Adipocyte (in vitro differentiated cells): ENCODE measurements around the gene DMRTB1.

Source experiments
- DNase-seq: peaks from one replicate; pipeline ENCODE4 v3.0.0-alpha.2; 2015; ENCODE audit warnings: low read depth
- H3K27me3 ChIP-seq: replicated peaks from 2 replicates; pipeline ENCODE4 v1.7.0; 2013; ENCODE audit warnings: mild to moderate bottlenecking, low read length, moderate library complexity; ENCODE audit not compliant: control insufficient read depth, insufficient read depth
- H3K36me3 ChIP-seq: 2 replicates; pipeline ENCODE4 v1.7.0; 2013; ENCODE audit warnings: low read length, mild to moderate bottlenecking, moderate library complexity; ENCODE audit not compliant: control insufficient read depth, insufficient read depth, severe bottlenecking
- H3K4me1 ChIP-seq: 2 replicates; pipeline ENCODE4 v1.7.0; 2013; ENCODE audit warnings: mild to moderate bottlenecking, low read length, moderate library complexity; ENCODE audit not compliant: control insufficient read depth, insufficient read depth
- H3K4me3 ChIP-seq: 2 replicates; pipeline ENCODE4 v1.7.0; 2013; ENCODE audit warnings: mild to moderate bottlenecking, low read length, moderate library complexity
- H3K9ac ChIP-seq: 2 replicates; pipeline ENCODE4 v1.7.0; 2013; ENCODE audit warnings: mild to moderate bottlenecking, low read length, moderate library complexity
- H3K9me3 ChIP-seq: 2 replicates; pipeline ENCODE4 v1.7.0; 2013; ENCODE audit warnings: mild to moderate bottlenecking, low read length, moderate library complexity; ENCODE audit not compliant: control insufficient read depth

The DMRTB1 gene

DNA sequence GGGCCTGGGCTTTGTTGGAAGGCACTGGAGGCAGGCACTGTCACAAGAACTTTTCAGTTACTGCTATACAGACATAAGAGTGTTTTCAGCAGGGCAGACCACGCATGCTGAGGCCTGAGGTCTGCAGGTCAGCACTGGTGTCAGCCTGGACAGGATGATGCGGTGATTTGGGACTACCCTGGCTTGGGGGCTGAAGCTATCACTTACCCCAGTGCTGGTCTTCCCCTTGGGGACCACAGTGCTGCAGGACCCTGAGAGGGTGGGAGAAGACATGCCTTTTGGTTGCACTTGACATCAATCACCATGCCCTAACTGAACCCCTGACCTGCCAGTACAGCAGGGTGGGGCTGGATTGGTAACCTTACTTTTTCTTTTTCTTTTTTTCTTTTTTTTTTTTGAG lies 9.2 kb downstream of the DMRTB1 start:
- Histone ChIP-seq H3K36me3 (no peaks in the 10 kb centered on the region), H3K4me1 (no peaks in the 10 kb centered on the region), H3K9ac (no peak overlapping the region), H3K4me3 (no peak overlapping the region), H3K27me3 (peaks cover 10% of the 10 kb centered on the region), H3K9me3 (no peaks in the 10 kb centered on the region)
- no peak for DNase-seq

- Histone ChIP-seq H3K4me1 (no peaks in the 10 kb centered on the region), H3K9ac (no peak overlapping the region), H3K36me3 (no peaks in the 10 kb centered on the region), H3K9me3 (no peaks in the 10 kb centered on the region), H3K27me3 (no peaks in the 10 kb centered on the region), H3K4me3 (no peak overlapping the region)
- no peak for DNase-seq
Observed at GRCh38 chr1:53469373-53469772, 10.2 kb downstream of the DMRTB1 start.

- Histone ChIP-seq H3K9ac (no peak overlapping the region), H3K4me3 (peak overlapping the region; percentile 66), H3K27me3 (no peaks in the 10 kb centered on the region), H3K36me3 (no peaks in the 10 kb centered on the region), H3K4me1 (no peaks in the 10 kb centered on the region), H3K9me3 (no peaks in the 10 kb centered on the region)
- DNase-seq, result peak; percentile 59
Observed at GRCh38 chr1:53470155-53470554, 11.0 kb downstream of the DMRTB1 start.

GRCh38 chr1:53470584-53470983 lies 11.4 kb downstream of the DMRTB1 start:
- DNase-seq, result no peak

DNA sequence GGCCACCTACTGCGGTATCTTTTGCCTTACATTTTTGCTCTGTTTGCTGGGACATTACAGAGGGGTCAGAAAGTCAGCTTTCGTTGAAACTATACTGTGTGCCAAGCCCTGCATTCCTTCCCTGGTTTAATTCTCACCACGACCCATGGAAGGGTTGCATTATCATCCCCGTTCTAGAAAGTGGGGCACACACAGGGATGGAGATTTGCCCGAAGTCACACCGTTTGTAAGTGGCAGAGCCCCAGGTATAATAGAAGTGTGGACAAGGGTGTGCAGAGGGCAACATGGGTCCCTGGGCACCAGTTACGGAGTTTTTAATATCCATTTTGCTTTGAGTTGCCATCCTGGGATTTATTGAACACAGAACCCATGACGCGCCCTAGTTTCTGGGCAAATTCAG lies 11.8 kb downstream of the DMRTB1 start:
- Histone ChIP-seq H3K36me3 (no peaks in the 10 kb centered on the region), H3K4me3 (no peak overlapping the region), H3K9me3 (no peaks in the 10 kb centered on the region), H3K9ac (no peak overlapping the region), H3K27me3 (peaks cover 5% of the 10 kb centered on the region), H3K4me1 (no peaks in the 10 kb centered on the region)
- no peak for DNase-seq

More at GRCh38 chr1:53470584-53470983, 11.4 kb downstream of the DMRTB1 start:
- peak overlapping the region; percentile 66 for H3K4me3 ChIP-seq
- peaks cover 1% of the 10 kb centered on the region for H3K27me3 ChIP-seq
- no peaks in the 10 kb centered on the region for H3K4me1 ChIP-seq
- no peaks in the 10 kb centered on the region for H3K36me3 ChIP-seq
- no peak overlapping the region for H3K9ac ChIP-seq
- H3K9me3 ChIP-seq, result no peaks in the 10 kb centered on the region

- Histone ChIP-seq H3K27me3 (peaks cover 23% of the 10 kb centered on the region), H3K9me3 (no peaks in the 10 kb centered on the region), H3K36me3 (no peaks in the 10 kb centered on the region), H3K4me1 (no peaks in the 10 kb centered on the region), H3K9ac (no peak overlapping the region), H3K4me3 (no peak overlapping the region)
- DNase-seq, result peak; percentile 32
Observed at GRCh38 chr1:53473463-53473862, 14.3 kb downstream of the DMRTB1 start.

- Histone ChIP-seq H3K4me1 (no peaks in the 10 kb centered on the region), H3K4me3 (no peak overlapping the region), H3K9ac (no peak overlapping the region), H3K27me3 (peaks cover 32% of the 10 kb centered on the region), H3K9me3 (no peaks in the 10 kb centered on the region), H3K36me3 (no peaks in the 10 kb centered on the region)
- no peak for DNase-seq
Observed at GRCh38 chr1:53475664-53476063, 16.5 kb downstream of the DMRTB1 start.

GRCh38 chr1:53476579-53476978 lies 17.4 kb downstream of the DMRTB1 start:
- no peak for DNase-seq
- peaks cover 38% of the 10 kb centered on the region for H3K27me3 ChIP-seq
- no peak overlapping the region for H3K4me3 ChIP-seq
- H3K9me3 ChIP-seq, result no peaks in the 10 kb centered on the region
- no peak overlapping the region for H3K9ac ChIP-seq
- no peaks in the 10 kb centered on the region for H3K36me3 ChIP-seq
- no peaks in the 10 kb centered on the region for H3K4me1 ChIP-seq

DNA sequence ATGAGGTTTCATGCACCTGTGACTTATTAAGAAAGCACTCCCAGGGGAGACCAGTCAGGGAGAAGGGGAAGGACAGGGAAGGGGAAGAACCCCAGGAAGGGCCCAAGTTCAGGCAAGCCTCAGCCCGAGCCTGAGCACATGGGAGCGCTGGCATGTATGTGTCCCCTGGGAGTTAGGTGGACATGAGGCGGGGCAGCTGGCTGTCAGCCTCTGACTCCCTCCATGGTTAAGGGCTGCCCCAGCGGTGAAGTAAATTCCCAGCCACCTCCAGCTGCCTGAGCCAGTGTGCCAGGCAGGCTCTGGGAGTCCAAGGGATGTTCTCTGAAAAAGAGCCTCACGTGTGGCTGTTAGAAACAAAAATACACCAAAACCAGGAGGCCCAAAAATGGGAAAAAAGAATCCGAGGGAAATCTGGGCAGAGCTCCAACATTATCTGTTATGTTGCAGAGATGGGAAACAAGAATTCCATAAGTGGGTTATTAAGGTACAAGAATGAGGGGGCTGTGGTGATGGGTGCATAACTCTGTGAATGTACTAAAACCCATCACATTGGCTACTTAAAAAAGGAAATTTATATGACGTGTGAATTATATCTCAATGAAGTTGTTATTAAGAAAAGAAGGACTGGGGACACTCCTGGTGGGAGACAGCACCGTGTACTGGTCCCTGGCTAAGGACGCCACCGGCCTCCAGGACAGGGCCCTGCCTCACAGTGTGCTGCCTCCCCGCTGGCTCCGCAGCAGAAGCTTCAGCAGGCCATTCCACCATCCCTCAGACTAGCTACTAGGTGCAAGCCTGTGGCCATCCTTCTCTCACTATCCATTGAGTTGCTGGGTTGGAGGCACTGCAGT lies 18.7 kb downstream of the DMRTB1 start:
- H3K4me3 ChIP-seq, result no peak overlapping the region
- peak; percentile 10 for DNase-seq
- H3K9ac ChIP-seq, result no peak overlapping the region

GRCh38 chr1:53478502-53478818 lies 19.3 kb downstream of the DMRTB1 start:
- Histone ChIP-seq H3K4me3 (no peak overlapping the region), H3K36me3 (no peaks in the 10 kb centered on the region), H3K4me1 (no peaks in the 10 kb centered on the region), H3K9me3 (no peaks in the 10 kb centered on the region), H3K27me3 (peaks cover 55% of the 10 kb centered on the region), H3K9ac (no peak overlapping the region)
- DNase-seq, result no peak

More for the DNA sequence above, 18.7 kb downstream of the DMRTB1 start:
- Histone ChIP-seq H3K9me3 (no peaks in the 10 kb centered on the region), H3K4me1 (no peaks in the 10 kb centered on the region), H3K27me3 (peaks cover 51% of the 10 kb centered on the region), H3K36me3 (no peaks in the 10 kb centered on the region)

DNA sequence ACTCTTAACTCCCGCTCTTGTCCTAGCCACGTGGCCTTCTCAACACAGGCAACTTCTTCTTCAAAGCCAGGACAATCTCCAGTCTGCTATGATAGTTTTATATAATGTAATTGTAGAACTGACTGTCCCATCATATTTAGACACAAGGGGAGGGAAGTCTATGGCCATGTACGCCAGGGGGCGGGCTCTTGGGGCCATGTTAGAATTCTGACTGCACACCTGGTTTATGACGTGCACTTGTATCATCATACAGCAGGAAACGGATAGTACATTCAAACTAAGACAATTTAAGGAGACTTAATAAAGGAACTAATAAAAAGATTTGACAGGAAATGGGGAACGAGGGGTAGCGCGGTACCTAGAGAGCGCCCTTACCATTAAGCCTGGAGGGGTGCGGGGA lies 21.5 kb downstream of the DMRTB1 start:
- Histone ChIP-seq H3K9me3 (no peaks in the 10 kb centered on the region), H3K36me3 (no peaks in the 10 kb centered on the region), H3K27me3 (peaks cover 74% of the 10 kb centered on the region), H3K4me1 (no peaks in the 10 kb centered on the region), H3K4me3 (no peak overlapping the region), H3K9ac (no peak overlapping the region)
- DNase-seq, result no peak

- no peak overlapping the region for H3K9ac ChIP-seq
Observed at GRCh38 chr1:53481456-53481855, 22.3 kb downstream of the DMRTB1 start.

More at GRCh38 chr1:53481456-53481855, 22.3 kb downstream of the DMRTB1 start:
- peaks cover 74% of the 10 kb centered on the region for H3K27me3 ChIP-seq
- H3K4me3 ChIP-seq, result no peak overlapping the region
- no peaks in the 10 kb centered on the region for H3K36me3 ChIP-seq
- no peaks in the 10 kb centered on the region for H3K4me1 ChIP-seq
- DNase-seq, result no peak
- no peaks in the 10 kb centered on the region for H3K9me3 ChIP-seq
